ENCODE measurements around the gene MERTK.

Gene MERTK

GRCh38 chr2:111936881-111937280 is 38.5 kb downstream of the MERTK start:
- TF ChIP-seq CTCF (IDR thresholded peaks at IDR 0.05; ENCODE audit: low read depth, low read length) = no peak
- no peak for DNase-seq (ENCODE audit: low read depth in 2 of 2)
- no peak overlapping the region for H3K4me3 ChIP-seq (replicated peaks in 1 of 2; ENCODE audit: low read depth in 2 of 2, low read length in 2 of 2)

- TF ChIP-seq CTCF (IDR thresholded peaks at IDR 0.05; ENCODE audit: low read depth, low read length) = no peak
- no peak for DNase-seq (ENCODE audit: low read depth in 2 of 2)
- H3K4me3 ChIP-seq (replicated peaks in 1 of 2; ENCODE audit: low read depth in 2 of 2, low read length in 2 of 2) = no peak overlapping the region
Measured at GRCh38 chr2:111938392-111938791, 40.0 kb downstream of the MERTK start.

- no peak overlapping the region for H3K4me3 ChIP-seq (replicated peaks in 1 of 2; ENCODE audit: low read depth in 2 of 2, low read length in 2 of 2)
- no peak for TF ChIP-seq CTCF (IDR thresholded peaks at IDR 0.05; ENCODE audit: low read depth, low read length)
- no peak for DNase-seq (ENCODE audit: low read depth in 2 of 2)
Measured at GRCh38 chr2:111940333-111941196, 42.2 kb downstream of the MERTK start.

GRCh38 chr2:111941531-111941930 is 43.1 kb downstream of the MERTK start:
- no peak for DNase-seq (ENCODE audit: low read depth in 2 of 2)
- H3K4me3 ChIP-seq (replicated peaks in 1 of 2; ENCODE audit: low read depth in 2 of 2, low read length in 2 of 2) = no peak overlapping the region
- TF ChIP-seq CTCF (IDR thresholded peaks at IDR 0.05; ENCODE audit: low read depth, low read length) = no peak

GRCh38 chr2:111944531-111945210 is 46.3 kb downstream of the MERTK start:
- no peak for TF ChIP-seq CTCF (IDR thresholded peaks at IDR 0.05; ENCODE audit: low read depth, low read length)
- no peak for DNase-seq (ENCODE audit: low read depth in 2 of 2)
- no peak overlapping the region for H3K4me3 ChIP-seq (replicated peaks in 1 of 2; ENCODE audit: low read depth in 2 of 2, low read length in 2 of 2)

- TF ChIP-seq CTCF (IDR thresholded peaks at IDR 0.05; ENCODE audit: low read depth, low read length) = no peak
- H3K4me3 ChIP-seq (replicated peaks in 1 of 2; ENCODE audit: low read depth in 2 of 2, low read length in 2 of 2) = no peak overlapping the region
- DNase-seq (ENCODE audit: low read depth in 2 of 2) = no peak
Measured at GRCh38 chr2:111945444-111946293, 47.3 kb downstream of the MERTK start.
